PC-9 (cell line): Measurements from ENCODE around the gene NFE2L2. TPM values are rescaled to one million over a fixed set of nuclear protein-coding genes. Genes with fewer than 3 reads are reported as not detected.

ENCODE experiments used
- BruUV-seq: library from RNA; stranded (reverse); fragments of 400-500 nt; replicated peaks from 2 replicates; lab custom pipeline; 2021; lab: Mats Ljungman, UMichigan
- CTCF ChIA-PET: fragments of 300-600 bp; sonication (Branson Sonifier 250); formaldehyde crosslinking; loops from one replicate; lab custom pipeline; 2022; ENCODE audit warnings: antibody characterized with exemption; lab: Charles Lee
- POLR2A ChIA-PET: fragments of 300-600 bp; sonication (Branson Sonifier 250); formaldehyde crosslinking; loops from one replicate; lab custom pipeline; 2022; ENCODE audit warnings: antibody characterized with exemption; ENCODE audit not compliant: unreplicated experiment; lab: Charles Lee
- DNase-seq, 2 experiments: peaks; one replicate each; pipeline versions ENCODE4 v3.0.0 to v3.0.0-alpha.2; 2015 to 2022; ENCODE audit warnings: mixed read lengths in 1 of 2
- H2AFZ ChIP-seq: fragments of 200-600 bp; sonication (generic); 2 replicates; pipeline ENCODE4 v1.8.1; 2017; ENCODE audit warnings: antibody characterized with exemption
- H3F3A ChIP-seq: fragments of 200-600 bp; sonication (generic); 2 replicates; pipeline ENCODE4 v1.8.1; 2017; ENCODE audit warnings: antibody characterized with exemption, mild to moderate bottlenecking, low read depth; ENCODE audit not compliant: insufficient read depth
- H3K27ac ChIP-seq: fragments of 200-600 bp; sonication (generic); 2 replicates; pipeline ENCODE4 v1.6.1; 2016; ENCODE audit warnings: mixed run types
- H3K27me3 ChIP-seq: fragments of 200-600 bp; sonication (generic); 2 replicates; pipeline ENCODE4 v1.6.1; 2016; ENCODE audit warnings: low read depth, mixed run types; ENCODE audit not compliant: insufficient read depth
- H3K36me3 ChIP-seq: fragments of 200-600 bp; sonication (generic); 2 replicates; pipeline ENCODE4 v1.6.1; 2016; ENCODE audit warnings: low read depth, mixed run types
- H3K4me1 ChIP-seq: fragments of 200-600 bp; sonication (generic); replicated peaks from 2 replicates; pipeline ENCODE4 v1.6.1; 2016; ENCODE audit warnings: mixed run types; ENCODE audit not compliant: insufficient read depth
- H3K4me2 ChIP-seq: fragments of 200-600 bp; sonication (generic); 2 replicates; pipeline ENCODE4 v1.6.1; 2017; ENCODE audit warnings: mixed run types
- H3K4me3 ChIP-seq: fragments of 200-600 bp; sonication (generic); 2 replicates; pipeline ENCODE4 v1.6.1; 2016; ENCODE audit warnings: mixed run types
- H3K79me2 ChIP-seq: fragments of 200-600 bp; sonication (generic); 2 replicates; pipeline ENCODE4 v1.6.1; 2017; ENCODE audit warnings: low read depth, mixed run types
- H3K9me2 ChIP-seq: fragments of 200-600 bp; sonication (generic); 2 replicates; pipeline ENCODE4 v1.8.1; 2017; ENCODE audit warnings: mild to moderate bottlenecking; ENCODE audit not compliant: insufficient read depth
- H3K9me3 ChIP-seq: fragments of 200-600 bp; sonication (generic); 2 replicates; pipeline ENCODE4 v1.8.1; 2016; ENCODE audit warnings: low read depth; ENCODE audit not compliant: insufficient read depth
- H4K20me1 ChIP-seq: fragments of 200-600 bp; sonication (generic); 2 replicates; pipeline ENCODE4 v1.8.1; 2017; ENCODE audit not compliant: insufficient read depth
- CTCF ChIP-seq: fragments of 200-600 bp; sonication (generic); conservative IDR thresholded peaks from 2 replicates; pipeline ENCODE4 v1.6.1; 2017; ENCODE audit warnings: mixed run types, antibody characterized with exemption, mild to moderate bottlenecking, moderate library complexity
- EZH2 ChIP-seq: fragments of 200-600 bp; sonication (generic); IDR thresholded peaks from 2 replicates; pipeline ENCODE4 v1.8.0; 2017; ENCODE audit warnings: antibody characterized with exemption, low read depth
- intact Hi-C: fragments of 100-400 bp; cut with micrococcal nuclease; formaldehyde crosslinking; loops from one replicate; pipeline ENCODE4 v1.10.0; 2022; ENCODE audit not compliant: unreplicated experiment
- total RNA-seq: library from RNA; stranded (reverse); gene quantifications from 2 replicates; pipeline ENCODE4 v1.2.3, GENCODE V29; 2021

Gene NFE2L2
- total RNA-seq, 1 experiment from 2014 or later: 138 TPM

- peak; percentile 97 to 100 for DNase-seq
- no peak for TF ChIP-seq EZH2
- peak; percentile 92 for TF ChIP-seq CTCF
- peaks cover 41% of the 10 kb centered on the region for H3F3A ChIP-seq
- no peaks in the 10 kb centered on the region for H3K9me2 ChIP-seq
- H3K79me2 ChIP-seq: peaks cover 57% of the 10 kb centered on the region
- H3K4me3 ChIP-seq: peak overlapping the region; percentile 90
- H3K9me3 ChIP-seq: no peaks in the 10 kb centered on the region
- no peaks in the 10 kb centered on the region for H3K27me3 ChIP-seq
- CTCF ChIA-PET: interaction anchor here (0.7 to 3.0 kb wide), 11 partner anchors 18 to 152 kb away, joined by 3 to 35 read pairs (median 4); no protein-coding TSS in a partner anchor
- peak overlapping the region; percentile 72 for H2AFZ ChIP-seq
- H3K4me1 ChIP-seq: peaks cover 50% of the 10 kb centered on the region
- H3K27ac ChIP-seq: peak overlapping the region; percentile 97
- peaks cover 46% of the 10 kb centered on the region for H4K20me1 ChIP-seq
- intact Hi-C loops: loop anchor here (1.0 to 10.0 kb wide), 12 partner anchors 21 to 681 kb away; partner anchors contain the start of gene HNRNPA3
- POLR2A ChIA-PET: interaction anchor here (0.5 to 0.8 kb wide), 7 partner anchors 19 to 709 kb away, joined by 3 to 8 read pairs (median 3); no protein-coding TSS in a partner anchor
- no TSS peak for BruUV-seq
- peaks cover 24% of the 10 kb centered on the region for H3K36me3 ChIP-seq
- H3K4me2 ChIP-seq: peak overlapping the region; percentile 94
Observed at GRCh38 chr2:177263451-177264208, 897 bp downstream of the NFE2L2 start.

GRCh38 chr2:177262958-177263450, 1.5 kb downstream of the NFE2L2 start:
- intact Hi-C loops: loop anchor here (1.0 to 10.0 kb wide), 13 partner anchors 9 to 681 kb away; partner anchors contain the start of gene HNRNPA3
- Histone ChIP-seq H3K9me2 (no peaks in the 10 kb centered on the region), H4K20me1 (peaks cover 53% of the 10 kb centered on the region), H3K4me3 (peak overlapping the region; percentile 90), H3K9me3 (no peaks in the 10 kb centered on the region; the same call in 1 of the 2 replicates), H3F3A (peaks cover 41% of the 10 kb centered on the region), H3K27me3 (no peaks in the 10 kb centered on the region), H3K27ac (peak overlapping the region; percentile 97), H2AFZ (no peak overlapping the region), H3K4me1 (peaks cover 50% of the 10 kb centered on the region), H3K79me2 (peaks cover 63% of the 10 kb centered on the region), H3K4me2 (peak overlapping the region; percentile 94), H3K36me3 (peaks cover 29% of the 10 kb centered on the region)
- POLR2A ChIA-PET: interaction anchor here (0.5 to 0.8 kb wide), 7 partner anchors 18 to 709 kb away, joined by 3 to 8 read pairs (median 3); no protein-coding TSS in a partner anchor
- DNase-seq: no peak
- no peak for TF ChIP-seq EZH2
- TF ChIP-seq CTCF: no peak
- CTCF ChIA-PET: interaction anchor here (0.7 to 3.0 kb wide), 11 partner anchors 17 to 152 kb away, joined by 3 to 35 read pairs (median 4); no protein-coding TSS in a partner anchor
- no TSS peak for BruUV-seq

GRCh38 chr2:177262092-177262491, 2.4 kb downstream of the NFE2L2 start:
- BruUV-seq: TSS peak; percentile 21

More at GRCh38 chr2:177262092-177262491, 2.4 kb downstream of the NFE2L2 start:
- peak overlapping the region; percentile 90 for H3K4me3 ChIP-seq
- no peaks in the 10 kb centered on the region for H3K27me3 ChIP-seq
- CTCF ChIA-PET: interaction anchor here (3.0 kb wide), 1 partner anchor 97 kb away, joined by 35 read pairs; no protein-coding TSS in a partner anchor
- no peak overlapping the region for H2AFZ ChIP-seq
- peaks cover 38% of the 10 kb centered on the region for H3K36me3 ChIP-seq
- H3K9me3 ChIP-seq: no peaks in the 10 kb centered on the region; the same call in 1 of the 2 replicates
- POLR2A ChIA-PET: interaction anchor here (0.6 kb wide), 1 partner anchor 52 kb away, joined by 3 read pairs; no protein-coding TSS in a partner anchor
- DNase-seq: no peak
- peaks cover 62% of the 10 kb centered on the region for H4K20me1 ChIP-seq
- intact Hi-C loops: loop anchor here (1.0 to 10.0 kb wide), 7 partner anchors 8 to 680 kb away; a partner anchor contains a TSS
- H3F3A ChIP-seq: peaks cover 41% of the 10 kb centered on the region
- H3K27ac ChIP-seq: peak overlapping the region; percentile 97
- no peaks in the 10 kb centered on the region for H3K9me2 ChIP-seq
- H3K4me2 ChIP-seq: peak overlapping the region; percentile 94
- TF ChIP-seq EZH2 (no peak), CTCF (no peak)
- H3K79me2 ChIP-seq: peaks cover 72% of the 10 kb centered on the region
- peaks cover 46% of the 10 kb centered on the region for H3K4me1 ChIP-seq
